Measurements from ENCODE around the gene NR2C2. TPM values are rescaled to one million over a fixed set of nuclear protein-coding genes. Genes with fewer than 3 reads are reported as not detected.
A peak's percentile ranks its signal among the peaks of the same experiment; 100 is the strongest.

The NR2C2 gene
- total RNA-seq, 1 donor from 2014 or later, result 57.5 TPM

DNA sequence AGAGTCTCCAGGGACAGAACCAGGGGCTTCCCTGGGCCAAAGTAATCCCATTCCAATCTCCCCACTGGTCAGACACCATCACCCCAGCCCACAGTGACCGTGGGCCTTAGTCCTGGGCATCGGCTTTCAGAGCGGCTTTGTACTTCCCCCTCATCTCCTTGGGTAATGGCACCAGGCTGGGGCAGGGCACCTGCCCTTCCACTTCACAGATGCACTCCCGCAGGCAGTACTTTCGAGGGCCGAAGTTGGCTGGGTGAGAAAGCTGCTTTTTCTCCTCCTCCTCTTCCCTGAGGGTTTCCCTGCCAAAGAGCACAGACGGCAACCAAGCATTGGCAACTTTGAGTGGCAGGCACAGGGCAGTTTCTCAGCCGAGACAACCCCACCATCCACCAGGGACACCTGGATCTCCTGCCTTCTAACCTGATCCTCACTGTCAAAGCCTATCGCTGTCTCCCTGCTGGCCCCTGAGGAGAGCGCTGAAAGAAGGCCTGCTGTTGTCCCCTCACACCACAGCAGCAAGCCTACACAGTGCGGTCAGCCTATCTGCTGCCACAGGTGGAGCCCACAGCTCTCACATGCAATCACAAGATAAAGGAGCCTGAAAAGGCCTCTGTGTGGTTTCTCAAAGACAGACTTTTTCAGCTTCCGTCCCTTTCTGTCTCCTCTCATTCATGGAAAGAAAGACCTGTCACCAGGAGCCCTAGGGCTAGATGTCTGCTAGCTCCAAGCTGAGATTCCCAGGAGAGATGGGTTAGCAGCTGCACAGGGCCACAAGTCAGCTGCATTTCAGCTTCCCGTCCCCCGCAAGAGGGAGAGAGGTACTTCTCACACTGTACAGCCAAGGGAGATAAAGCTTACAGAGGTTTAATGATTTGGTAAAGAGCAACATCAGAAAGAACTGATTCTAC, 105.2 kb downstream of the NR2C2 start:
- Mint-ChIP-seq H3K36me3 (ENCODE audit: unreplicated experiment) (peaks cover 5% of the 10 kb centered on the region), H3K27ac (ENCODE audit: unreplicated experiment) (peak overlapping the region; percentile 86), H3K4me3 (ENCODE audit: unreplicated experiment) (peak overlapping the region; percentile 66), H3K4me1 (ENCODE audit: low read depth, unreplicated experiment) (peaks cover 23% of the 10 kb centered on the region), H3K9me3 (ENCODE audit: unreplicated experiment) (peaks cover 3% of the 10 kb centered on the region), H3K27me3 (ENCODE audit: unreplicated experiment) (peaks cover 2% of the 10 kb centered on the region)
- peak; percentile 51 for DNase-seq
- TF ChIP-seq, protein P1, sequence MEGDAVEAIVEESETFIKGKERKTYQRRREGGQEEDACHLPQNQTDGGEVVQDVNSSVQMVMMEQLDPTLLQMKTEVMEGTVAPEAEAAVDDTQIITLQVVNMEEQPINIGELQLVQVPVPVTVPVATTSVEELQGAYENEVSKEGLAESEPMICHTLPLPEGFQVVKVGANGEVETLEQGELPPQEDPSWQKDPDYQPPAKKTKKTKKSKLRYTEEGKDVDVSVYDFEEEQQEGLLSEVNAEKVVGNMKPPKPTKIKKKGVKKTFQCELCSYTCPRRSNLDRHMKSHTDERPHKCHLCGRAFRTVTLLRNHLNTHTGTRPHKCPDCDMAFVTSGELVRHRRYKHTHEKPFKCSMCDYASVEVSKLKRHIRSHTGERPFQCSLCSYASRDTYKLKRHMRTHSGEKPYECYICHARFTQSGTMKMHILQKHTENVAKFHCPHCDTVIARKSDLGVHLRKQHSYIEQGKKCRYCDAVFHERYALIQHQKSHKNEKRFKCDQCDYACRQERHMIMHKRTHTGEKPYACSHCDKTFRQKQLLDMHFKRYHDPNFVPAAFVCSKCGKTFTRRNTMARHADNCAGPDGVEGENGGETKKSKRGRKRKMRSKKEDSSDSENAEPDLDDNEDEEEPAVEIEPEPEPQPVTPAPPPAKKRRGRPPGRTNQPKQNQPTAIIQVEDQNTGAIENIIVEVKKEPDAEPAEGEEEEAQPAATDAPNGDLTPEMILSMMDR (IDR thresholded peaks at IDR 0.05; ENCODE audit: partially characterized antibody, unreplicated experiment), result no peak

DNA sequence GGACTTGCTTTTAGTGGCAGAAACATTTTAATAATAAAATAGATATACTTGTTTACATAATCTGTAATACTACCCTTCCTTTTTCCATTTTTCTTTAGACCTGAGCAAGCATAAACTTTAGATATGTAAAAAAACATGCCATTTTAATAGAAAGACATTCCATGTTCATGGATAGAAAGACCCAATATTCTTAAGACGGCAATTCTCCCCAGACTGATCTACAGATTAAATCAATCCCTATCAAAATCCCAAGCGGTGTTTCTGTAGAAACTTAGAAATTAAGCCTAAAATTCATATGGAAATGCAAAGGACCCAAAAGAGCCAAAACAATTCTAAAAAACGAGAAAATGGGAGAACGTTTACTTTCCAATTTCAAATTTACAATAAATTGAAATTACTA, 106.2 kb downstream of the NR2C2 start:
- H3K4me1 Mint-ChIP-seq (ENCODE audit: low read depth, unreplicated experiment), result peaks cover 23% of the 10 kb centered on the region
- TF ChIP-seq, protein P1 (IDR thresholded peaks at IDR 0.05; ENCODE audit: partially characterized antibody, unreplicated experiment), result no peak
- peaks cover 5% of the 10 kb centered on the region for H3K9me3 Mint-ChIP-seq (ENCODE audit: unreplicated experiment)
- H3K27ac Mint-ChIP-seq (ENCODE audit: unreplicated experiment), result peak overlapping the region; percentile 86
- no peak for DNase-seq
- peak overlapping the region; percentile 66 for H3K4me3 Mint-ChIP-seq (ENCODE audit: unreplicated experiment)
- H3K27me3 Mint-ChIP-seq (ENCODE audit: unreplicated experiment), result peaks cover 2% of the 10 kb centered on the region
- H3K36me3 Mint-ChIP-seq (ENCODE audit: unreplicated experiment), result peaks cover 5% of the 10 kb centered on the region

DNA sequence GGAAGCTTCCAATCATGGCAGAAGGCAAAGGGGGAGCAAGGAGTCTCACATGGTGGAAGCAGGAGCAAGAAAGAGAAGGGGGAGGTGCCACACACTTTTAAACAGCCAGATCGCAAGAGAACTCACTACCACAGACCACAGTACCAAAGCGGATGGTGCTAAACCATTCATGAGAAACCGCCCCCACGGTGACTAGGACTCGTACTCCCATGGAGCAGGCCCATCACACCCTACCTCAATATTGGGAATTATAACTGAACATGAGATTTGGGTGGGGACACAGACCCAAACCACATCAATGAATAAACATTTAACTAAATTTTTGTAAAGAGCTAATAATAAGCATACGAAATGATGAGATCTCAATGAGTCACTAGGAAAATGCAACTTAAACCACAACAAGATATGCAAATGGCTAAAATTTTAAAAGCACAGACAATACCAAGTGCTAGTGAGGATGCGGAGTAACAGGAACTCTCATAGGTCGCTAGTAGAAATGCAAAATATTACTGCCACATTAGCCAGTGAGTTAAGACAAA, 107.7 kb downstream of the NR2C2 start:
- H3K36me3 Mint-ChIP-seq (ENCODE audit: unreplicated experiment), result peaks cover 5% of the 10 kb centered on the region
- peaks cover 2% of the 10 kb centered on the region for H3K27me3 Mint-ChIP-seq (ENCODE audit: unreplicated experiment)

DNA sequence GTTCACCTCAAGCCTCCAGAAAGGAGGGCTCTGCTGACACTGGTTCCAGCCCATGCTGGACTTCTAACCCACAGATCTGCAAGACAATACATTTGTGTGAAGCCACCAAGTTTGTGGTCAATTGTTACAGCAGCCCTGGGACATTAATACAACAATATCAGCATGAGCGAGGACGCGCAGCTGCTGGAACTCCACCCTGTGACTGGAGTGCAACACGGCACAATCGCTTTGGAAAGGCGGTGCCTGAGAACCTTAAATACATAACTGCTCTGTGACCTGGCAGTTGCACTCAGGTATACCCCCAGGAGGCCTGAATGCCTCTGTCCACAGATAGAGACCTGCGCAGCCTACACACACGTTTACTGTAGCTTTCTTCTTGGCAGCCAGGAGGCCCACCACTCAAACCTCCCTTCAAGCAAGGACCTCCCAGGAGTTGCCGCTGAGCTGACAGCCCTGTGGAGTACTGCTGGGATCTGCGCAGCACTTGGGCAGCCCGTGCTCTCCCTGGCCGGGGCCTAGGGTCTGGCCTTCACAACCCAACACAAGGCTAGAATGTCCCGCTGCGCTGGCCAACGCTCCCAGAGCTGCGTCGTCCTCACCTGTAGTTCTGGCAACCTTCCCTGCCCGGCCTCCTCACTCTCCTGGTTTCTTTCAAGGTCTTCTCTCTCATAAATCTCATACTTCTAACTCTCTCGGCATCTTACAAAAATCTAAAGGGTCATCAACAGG, 109.5 kb downstream of the NR2C2 start:
- TF ChIP-seq, protein P1 (IDR thresholded peaks at IDR 0.05; ENCODE audit: partially characterized antibody, unreplicated experiment), result no peak
- H3K9me3 Mint-ChIP-seq (ENCODE audit: unreplicated experiment), result peaks cover 8% of the 10 kb centered on the region
- peak overlapping the region; percentile 4 for H3K27ac Mint-ChIP-seq (ENCODE audit: unreplicated experiment)
- peaks cover 9% of the 10 kb centered on the region for H3K36me3 Mint-ChIP-seq (ENCODE audit: unreplicated experiment)
- H3K4me1 Mint-ChIP-seq (ENCODE audit: low read depth, unreplicated experiment), result peaks cover 23% of the 10 kb centered on the region
- DNase-seq, result no peak
- H3K27me3 Mint-ChIP-seq (ENCODE audit: unreplicated experiment), result peaks cover 4% of the 10 kb centered on the region
- H3K4me3 Mint-ChIP-seq (ENCODE audit: unreplicated experiment), result no peak overlapping the region

More for the DNA sequence above, 107.7 kb downstream of the NR2C2 start:
- Mint-ChIP-seq H3K4me3 (ENCODE audit: unreplicated experiment) (no peak overlapping the region), H3K27ac (ENCODE audit: unreplicated experiment) (no peak overlapping the region), H3K9me3 (ENCODE audit: unreplicated experiment) (peaks cover 7% of the 10 kb centered on the region), H3K4me1 (ENCODE audit: low read depth, unreplicated experiment) (peaks cover 24% of the 10 kb centered on the region)
- no peak for DNase-seq
- TF ChIP-seq, protein P1 (IDR thresholded peaks at IDR 0.05; ENCODE audit: partially characterized antibody, unreplicated experiment), result no peak
